Stimulated activated naive CD8-positive, alpha-beta T cell treated with anti-CD3 and anti-CD28 coated beads, Interleukin-15, Interleukin-2, amounts not matched to agents 100 ng/mL and 50 ng/mL, for 24 hours (primary cell): ENCODE measurements around the gene CREBL2.
"Not testable (repeated sequence)": the region's sequence is repeated elsewhere in the genome, so short reads cannot be mapped to it uniquely, and the experiment has no call there.

Source experiments
- H3K27ac Mint-ChIP-seq: one replicate; pipeline ENCODE4 v1.8.0; 2021; ENCODE audit warnings: mild to moderate bottlenecking, mixed read lengths
- H3K27me3 Mint-ChIP-seq: one replicate; pipeline ENCODE4 v1.8.0; 2021; ENCODE audit warnings: mixed read lengths
- H3K36me3 Mint-ChIP-seq: one replicate; pipeline ENCODE4 v1.8.0; 2021; ENCODE audit warnings: low read depth, mixed read lengths
- H3K4me1 Mint-ChIP-seq: one replicate; pipeline ENCODE4 v1.8.0; 2021; ENCODE audit warnings: low read depth, mixed read lengths
- H3K4me3 Mint-ChIP-seq: one replicate; pipeline ENCODE4 v1.8.0; 2021; ENCODE audit warnings: mild to moderate bottlenecking, mixed read lengths
- H3K9me3 Mint-ChIP-seq: one replicate; pipeline ENCODE4 v1.8.0; 2021; ENCODE audit warnings: mixed read lengths

CREBL2 gene

GRCh38 chr12:12641650-12642049 lies 30.0 kb downstream of the CREBL2 start:
- no peak overlapping the region for H3K27ac Mint-ChIP-seq
- H3K4me3 Mint-ChIP-seq, result no peak overlapping the region
- peaks cover 7% of the 10 kb centered on the region for H3K9me3 Mint-ChIP-seq
- H3K4me1 Mint-ChIP-seq, result peaks cover 18% of the 10 kb centered on the region
- H3K27me3 Mint-ChIP-seq, result no peaks in the 10 kb centered on the region
- H3K36me3 Mint-ChIP-seq, result peaks cover 63% of the 10 kb centered on the region

GRCh38 chr12:12642916-12643315 lies 31.2 kb downstream of the CREBL2 start:
- Mint-ChIP-seq H3K27me3 (no peaks in the 10 kb centered on the region), H3K9me3 (peaks cover 16% of the 10 kb centered on the region), H3K36me3 (peaks cover 66% of the 10 kb centered on the region), H3K27ac (no peak overlapping the region), H3K4me3 (no peak overlapping the region), H3K4me1 (peaks cover 20% of the 10 kb centered on the region)

- Mint-ChIP-seq H3K27me3 (no peaks in the 10 kb centered on the region), H3K27ac (peak overlapping the region; percentile 38), H3K9me3 (peaks cover 24% of the 10 kb centered on the region), H3K36me3 (peaks cover 57% of the 10 kb centered on the region), H3K4me3 (no peak overlapping the region), H3K4me1 (peaks cover 20% of the 10 kb centered on the region)
These were observed 33.8 kb downstream of the CREBL2 start for GRCh38 chr12:12645485-12645884.

GRCh38 chr12:12645968-12646367 lies 34.3 kb downstream of the CREBL2 start:
- peak overlapping the region; percentile 38 for H3K27ac Mint-ChIP-seq
- H3K4me1 Mint-ChIP-seq, result peaks cover 20% of the 10 kb centered on the region
- peaks cover 53% of the 10 kb centered on the region for H3K36me3 Mint-ChIP-seq
- not testable (repeated sequence) for H3K27me3 Mint-ChIP-seq, H3K4me3 Mint-ChIP-seq
- H3K9me3 Mint-ChIP-seq, result peaks cover 24% of the 10 kb centered on the region

- Mint-ChIP-seq H3K27ac (no peak overlapping the region), H3K9me3 (peaks cover 24% of the 10 kb centered on the region), H3K4me1 (peaks cover 20% of the 10 kb centered on the region), H3K4me3 (no peak overlapping the region), H3K36me3 (peaks cover 50% of the 10 kb centered on the region), H3K27me3 (no peaks in the 10 kb centered on the region)
These were observed 34.9 kb downstream of the CREBL2 start for GRCh38 chr12:12646483-12647072.

GRCh38 chr12:12648284-12648683 lies 36.6 kb downstream of the CREBL2 start:
- peaks cover 33% of the 10 kb centered on the region for H3K36me3 Mint-ChIP-seq
- H3K4me1 Mint-ChIP-seq, result peaks cover 20% of the 10 kb centered on the region
- peaks cover 30% of the 10 kb centered on the region for H3K9me3 Mint-ChIP-seq
- H3K27ac Mint-ChIP-seq, result no peak overlapping the region
- H3K4me3 Mint-ChIP-seq, result no peak overlapping the region
- no peaks in the 10 kb centered on the region for H3K27me3 Mint-ChIP-seq

GRCh38 chr12:12648951-12649650 lies 37.4 kb downstream of the CREBL2 start:
- peaks cover 20% of the 10 kb centered on the region for H3K4me1 Mint-ChIP-seq
- H3K9me3 Mint-ChIP-seq, result peaks cover 30% of the 10 kb centered on the region
- H3K36me3 Mint-ChIP-seq, result peaks cover 28% of the 10 kb centered on the region
- H3K27me3 Mint-ChIP-seq, result no peaks in the 10 kb centered on the region
- H3K4me3 Mint-ChIP-seq, result no peak overlapping the region
- no peak overlapping the region for H3K27ac Mint-ChIP-seq

- H3K27me3 Mint-ChIP-seq, result no peaks in the 10 kb centered on the region
- H3K4me1 Mint-ChIP-seq, result peaks cover 9% of the 10 kb centered on the region
- peaks cover 28% of the 10 kb centered on the region for H3K9me3 Mint-ChIP-seq
- H3K36me3 Mint-ChIP-seq, result peaks cover 25% of the 10 kb centered on the region
- H3K27ac Mint-ChIP-seq, result no peak overlapping the region
- no peak overlapping the region for H3K4me3 Mint-ChIP-seq
These were observed 40.1 kb downstream of the CREBL2 start for GRCh38 chr12:12651752-12652151.

- H3K4me1 Mint-ChIP-seq, H3K27me3 Mint-ChIP-seq, H3K27ac Mint-ChIP-seq, H3K4me3 Mint-ChIP-seq: not testable (repeated sequence)
- H3K36me3 Mint-ChIP-seq, result peaks cover 16% of the 10 kb centered on the region
- H3K9me3 Mint-ChIP-seq, result peaks cover 22% of the 10 kb centered on the region
These were observed 41.0 kb downstream of the CREBL2 start for GRCh38 chr12:12652704-12653103.

GRCh38 chr12:12653922-12654321 lies 42.2 kb downstream of the CREBL2 start:
- peaks cover 8% of the 10 kb centered on the region for H3K4me1 Mint-ChIP-seq
- peaks cover 15% of the 10 kb centered on the region for H3K9me3 Mint-ChIP-seq
- H3K27me3 Mint-ChIP-seq, result no peaks in the 10 kb centered on the region
- H3K4me3 Mint-ChIP-seq, result no peak overlapping the region
- peaks cover 6% of the 10 kb centered on the region for H3K36me3 Mint-ChIP-seq
- no peak overlapping the region for H3K27ac Mint-ChIP-seq

- Mint-ChIP-seq H3K27ac (no peak overlapping the region), H3K36me3 (no peaks in the 10 kb centered on the region), H3K4me1 (peaks cover 8% of the 10 kb centered on the region), H3K4me3 (no peak overlapping the region), H3K27me3 (no peaks in the 10 kb centered on the region), H3K9me3 (peaks cover 6% of the 10 kb centered on the region)
These were observed 43.2 kb downstream of the CREBL2 start for GRCh38 chr12:12654691-12655460.

- Mint-ChIP-seq H3K4me1 (peaks cover 8% of the 10 kb centered on the region), H3K27me3 (no peaks in the 10 kb centered on the region), H3K36me3 (no peaks in the 10 kb centered on the region), H3K9me3 (no peaks in the 10 kb centered on the region), H3K4me3 (no peak overlapping the region), H3K27ac (no peak overlapping the region)
These were observed 48.5 kb downstream of the CREBL2 start for GRCh38 chr12:12660201-12660600.

GRCh38 chr12:12661086-12661856 lies 49.6 kb downstream of the CREBL2 start:
- H3K36me3 Mint-ChIP-seq, result no peaks in the 10 kb centered on the region
- no peaks in the 10 kb centered on the region for H3K27me3 Mint-ChIP-seq
- H3K9me3 Mint-ChIP-seq, result no peaks in the 10 kb centered on the region
- H3K4me1 Mint-ChIP-seq, result no peaks in the 10 kb centered on the region
- H3K4me3 Mint-ChIP-seq, result no peak overlapping the region
- no peak overlapping the region for H3K27ac Mint-ChIP-seq

- Mint-ChIP-seq H3K27me3 (no peaks in the 10 kb centered on the region), H3K36me3 (no peaks in the 10 kb centered on the region), H3K27ac (no peak overlapping the region), H3K4me3 (no peak overlapping the region), H3K4me1 (no peaks in the 10 kb centered on the region), H3K9me3 (no peaks in the 10 kb centered on the region)
These were observed 52.1 kb downstream of the CREBL2 start for GRCh38 chr12:12663644-12664294.
